WERI-Rb-1 (cell line): ENCODE results near the gene TMEM125.

Experiments
- DNase-seq: peaks from one replicate; pipeline ENCODE4 v3.0.0-alpha.2; 2020
- H3K27ac ChIP-seq: fragments of 250-450 bp; sonication (Bioruptor Pico); 2 replicates; pipeline ENCODE4 v1.5.1; 2020; ENCODE audit warnings: mild to moderate bottlenecking, moderate library complexity
- H3K27me3 ChIP-seq: fragments of 250-450 bp; sonication (Bioruptor Pico); 2 replicates; pipeline ENCODE4 v1.5.1; 2021; ENCODE audit warnings: mild to moderate bottlenecking, low read depth, moderate library complexity; ENCODE audit not compliant: insufficient read depth, severe bottlenecking
- H3K36me3 ChIP-seq: fragments of 250-450 bp; sonication (Bioruptor Pico); 2 replicates; pipeline ENCODE4 v1.5.1; 2020; ENCODE audit warnings: mild to moderate bottlenecking, moderate library complexity
- H3K4me3 ChIP-seq: 2 replicates; pipeline ENCODE4 v1.5.1; 2011; ENCODE audit warnings: low read depth, mild to moderate bottlenecking, control low read depth, low read length
- H3K9me3 ChIP-seq: fragments of 250-450 bp; sonication (Bioruptor Pico); 2 replicates; pipeline ENCODE4 v1.5.1; 2021; ENCODE audit warnings: mild to moderate bottlenecking, moderate library complexity; ENCODE audit not compliant: severe bottlenecking
- CTCF ChIP-seq: IDR thresholded peaks from 2 replicates; pipeline ENCODE4 v1.5.1; 2011; ENCODE audit warnings: low read depth, mild to moderate bottlenecking, control low read depth, inconsistent platforms, low read length

TMEM125 gene

GRCh38 chr1:43277116-43277876 is 7.5 kb downstream of the TMEM125 start:
- Histone ChIP-seq H3K36me3 (no peaks in the 10 kb centered on the region), H3K9me3 (no peaks in the 10 kb centered on the region), H3K27ac (no peak overlapping the region), H3K27me3 (no peaks in the 10 kb centered on the region), H3K4me3 (no peak overlapping the region)
- TF ChIP-seq CTCF = no peak
- no peak for DNase-seq

GRCh38 chr1:43279161-43279560 is 9.4 kb downstream of the TMEM125 start:
- no peak for DNase-seq
- H3K27ac ChIP-seq = no peak overlapping the region
- H3K27me3 ChIP-seq = no peaks in the 10 kb centered on the region
- no peak for TF ChIP-seq CTCF
- H3K4me3 ChIP-seq = no peak overlapping the region
- H3K36me3 ChIP-seq = no peaks in the 10 kb centered on the region
- H3K9me3 ChIP-seq = no peaks in the 10 kb centered on the region

GRCh38 chr1:43279666-43280065 is 9.9 kb downstream of the TMEM125 start:
- DNase-seq = no peak
- Histone ChIP-seq H3K9me3 (no peaks in the 10 kb centered on the region), H3K36me3 (no peaks in the 10 kb centered on the region), H3K27me3 (no peaks in the 10 kb centered on the region), H3K4me3 (no peak overlapping the region), H3K27ac (no peak overlapping the region)
- TF ChIP-seq CTCF = no peak

- H3K4me3 ChIP-seq = no peak overlapping the region
- H3K27ac ChIP-seq = no peak overlapping the region
- no peaks in the 10 kb centered on the region for H3K27me3 ChIP-seq
- H3K36me3 ChIP-seq = no peaks in the 10 kb centered on the region
- TF ChIP-seq CTCF = no peak
- no peak for DNase-seq
- H3K9me3 ChIP-seq = no peaks in the 10 kb centered on the region
These were observed 10.9 kb downstream of the TMEM125 start for GRCh38 chr1:43280692-43281091.

- Histone ChIP-seq H3K27me3 (no peaks in the 10 kb centered on the region), H3K36me3 (no peaks in the 10 kb centered on the region), H3K27ac (no peak overlapping the region), H3K9me3 (no peaks in the 10 kb centered on the region), H3K4me3 (no peak overlapping the region)
- DNase-seq = no peak
- TF ChIP-seq CTCF = no peak
These were observed 12.7 kb downstream of the TMEM125 start for GRCh38 chr1:43282220-43283195.
